Choroid plexus epithelial cell (primary cell): ENCODE measurements around the gene ARID3B.
A peak's percentile ranks its signal among the peaks of the same experiment; 100 is the strongest.

ENCODE experiments used
- DNase-seq: peaks from one replicate; pipeline ENCODE4 v3.0.0-alpha.2; 2010; ENCODE audit warnings: low read depth
- H3K4me3 ChIP-seq: 2 replicates; pipeline ENCODE4 v1.5.1; 2011; ENCODE audit warnings: low read depth, mild to moderate bottlenecking, control low read depth, low read length, moderate library complexity
- TF ChIP-seq, protein P1 (sequence below): conservative IDR thresholded peaks from 2 replicates; pipeline ENCODE4 v1.5.1; 2011; ENCODE audit warnings: low read depth, mild to moderate bottlenecking, control low read depth, inconsistent platforms, low read length, moderate library complexity

The ARID3B gene

GRCh38 chr15:74543583-74543982 is 2.6 kb downstream of the ARID3B start:
- no peak for DNase-seq
- TF ChIP-seq, protein P1, sequence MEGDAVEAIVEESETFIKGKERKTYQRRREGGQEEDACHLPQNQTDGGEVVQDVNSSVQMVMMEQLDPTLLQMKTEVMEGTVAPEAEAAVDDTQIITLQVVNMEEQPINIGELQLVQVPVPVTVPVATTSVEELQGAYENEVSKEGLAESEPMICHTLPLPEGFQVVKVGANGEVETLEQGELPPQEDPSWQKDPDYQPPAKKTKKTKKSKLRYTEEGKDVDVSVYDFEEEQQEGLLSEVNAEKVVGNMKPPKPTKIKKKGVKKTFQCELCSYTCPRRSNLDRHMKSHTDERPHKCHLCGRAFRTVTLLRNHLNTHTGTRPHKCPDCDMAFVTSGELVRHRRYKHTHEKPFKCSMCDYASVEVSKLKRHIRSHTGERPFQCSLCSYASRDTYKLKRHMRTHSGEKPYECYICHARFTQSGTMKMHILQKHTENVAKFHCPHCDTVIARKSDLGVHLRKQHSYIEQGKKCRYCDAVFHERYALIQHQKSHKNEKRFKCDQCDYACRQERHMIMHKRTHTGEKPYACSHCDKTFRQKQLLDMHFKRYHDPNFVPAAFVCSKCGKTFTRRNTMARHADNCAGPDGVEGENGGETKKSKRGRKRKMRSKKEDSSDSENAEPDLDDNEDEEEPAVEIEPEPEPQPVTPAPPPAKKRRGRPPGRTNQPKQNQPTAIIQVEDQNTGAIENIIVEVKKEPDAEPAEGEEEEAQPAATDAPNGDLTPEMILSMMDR: peak; percentile 46
- no peak overlapping the region for H3K4me3 ChIP-seq

DNA sequence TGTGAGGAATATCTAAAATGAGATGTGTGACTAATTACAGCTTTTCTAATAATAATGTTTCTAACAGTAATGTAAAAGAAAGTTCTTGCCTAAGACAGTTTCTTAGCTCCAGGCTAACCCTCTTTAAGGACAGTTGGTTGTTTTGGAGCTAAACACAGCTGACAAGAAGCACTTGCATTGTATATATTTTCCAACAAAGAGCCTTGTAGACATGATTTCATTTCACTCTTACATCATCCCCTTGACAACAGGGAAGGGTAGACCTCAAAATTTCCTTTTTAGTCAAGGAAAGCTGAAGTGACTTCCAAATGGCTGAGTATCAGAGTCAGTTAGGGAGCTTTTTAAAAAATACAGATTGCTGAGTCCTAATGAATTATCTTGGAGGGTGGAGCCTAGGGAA is 4.1 kb downstream of the ARID3B start:
- H3K4me3 ChIP-seq: no peak overlapping the region
- DNase-seq: no peak
- TF ChIP-seq, protein P1: no peak

- TF ChIP-seq, protein P1: no peak
- no peak overlapping the region for H3K4me3 ChIP-seq
- peak; percentile 100 for DNase-seq
These were observed 5.0 kb downstream of the ARID3B start for GRCh38 chr15:74545776-74546656.

- no peak for DNase-seq
- TF ChIP-seq, protein P1: no peak
- no peak overlapping the region for H3K4me3 ChIP-seq
These were observed 6.6 kb downstream of the ARID3B start for GRCh38 chr15:74547616-74548015.

GRCh38 chr15:74548241-74548640 is 7.2 kb downstream of the ARID3B start:
- no peak for DNase-seq
- no peak overlapping the region for H3K4me3 ChIP-seq
- TF ChIP-seq, protein P1: no peak

GRCh38 chr15:74549816-74550215 is 8.8 kb downstream of the ARID3B start:
- no peak overlapping the region for H3K4me3 ChIP-seq
- no peak for DNase-seq
- TF ChIP-seq, protein P1: no peak

- no peak for DNase-seq
- H3K4me3 ChIP-seq: no peak overlapping the region
- TF ChIP-seq, protein P1: no peak
These were observed 10.7 kb downstream of the ARID3B start for GRCh38 chr15:74551714-74552113.
